GM12874 (cell line): ENCODE measurements around the gene RHBDL1.

Experiments
- CTCF ChIP-seq: IDR thresholded peaks from 2 replicates; pipeline ENCODE4 v1.5.1; 2011; ENCODE audit warnings: low read depth, mild to moderate bottlenecking, control low read depth, low read length, moderate library complexity; ENCODE audit not compliant: insufficient read depth

RHBDL1 gene

GRCh38 chr16:710500-711075 lies 35.1 kb downstream of the RHBDL1 start:
- no peak for TF ChIP-seq CTCF

GRCh38 chr16:711084-711483 lies 35.6 kb downstream of the RHBDL1 start:
- TF ChIP-seq CTCF, result no peak

GRCh38 chr16:711548-712320 lies 36.3 kb downstream of the RHBDL1 start:
- peak; percentile 99 for TF ChIP-seq CTCF

GRCh38 chr16:712740-713250 lies 37.3 kb downstream of the RHBDL1 start:
- peak; percentile 38; the same call in 1 of the 2 replicates for TF ChIP-seq CTCF

- no peak for TF ChIP-seq CTCF
Observed at GRCh38 chr16:714079-714478, 38.6 kb downstream of the RHBDL1 start.

- TF ChIP-seq CTCF, result no peak
Observed at GRCh38 chr16:714558-715476, 39.3 kb downstream of the RHBDL1 start, which contains the start of gene METRN. Gene METRN, plus strand, starts transcription at chr16:715118. Its CDS starts 172 bp downstream, at chr16:715290.
